HG03135 (cell line): ENCODE results near the gene MYLK4.
A peak's percentile ranks its signal among the peaks of the same experiment; 100 is the strongest.
"Not testable (repeated sequence)": the region's sequence is repeated elsewhere in the genome, so short reads cannot be mapped to it uniquely, and the experiment has no call there.

Source experiments
- ATAC-seq: cut with Tn5 transposase; IDR thresholded peaks from one replicate; pipeline ENCODE4 v1.9.1; 2021; ENCODE audit warnings: mild to moderate bottlenecking, moderate library complexity; ENCODE audit not compliant: unreplicated experiment

The MYLK4 gene

DNA sequence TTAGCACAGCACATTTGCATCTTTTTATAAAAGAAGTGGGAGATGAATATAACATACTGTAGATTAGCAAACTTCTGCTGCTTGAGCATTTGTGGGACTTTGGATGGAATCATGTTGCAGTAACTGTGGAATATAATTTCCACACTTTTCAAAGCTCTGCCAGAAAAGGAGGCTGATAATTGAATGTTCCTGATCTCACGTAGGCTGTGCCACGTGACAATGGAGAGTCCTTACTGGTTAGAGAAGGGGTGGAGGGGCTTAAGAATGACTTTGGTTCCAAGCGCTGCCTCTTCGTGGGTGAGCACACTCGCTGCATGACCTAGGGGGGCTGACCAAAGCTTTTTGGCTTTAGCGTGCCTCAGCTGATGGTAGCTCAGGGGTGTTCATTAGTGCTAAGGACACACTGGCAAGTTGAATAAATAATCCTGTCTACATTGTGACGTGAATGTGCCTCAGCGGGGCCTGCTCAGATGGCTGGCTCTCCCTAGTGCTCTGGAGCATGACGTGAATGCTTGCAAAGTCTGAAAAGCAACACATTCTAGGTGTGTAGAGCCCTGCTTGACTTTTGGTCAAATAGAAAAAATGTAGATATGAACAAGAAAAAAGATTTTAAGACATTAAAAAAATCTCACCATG is 29.5 kb upstream of the MYLK4 start:
- no peak for ATAC-seq

- no peak for ATAC-seq
Measured at GRCh38 chr6:2777249-2777648, 26.5 kb upstream of the MYLK4 start.

DNA sequence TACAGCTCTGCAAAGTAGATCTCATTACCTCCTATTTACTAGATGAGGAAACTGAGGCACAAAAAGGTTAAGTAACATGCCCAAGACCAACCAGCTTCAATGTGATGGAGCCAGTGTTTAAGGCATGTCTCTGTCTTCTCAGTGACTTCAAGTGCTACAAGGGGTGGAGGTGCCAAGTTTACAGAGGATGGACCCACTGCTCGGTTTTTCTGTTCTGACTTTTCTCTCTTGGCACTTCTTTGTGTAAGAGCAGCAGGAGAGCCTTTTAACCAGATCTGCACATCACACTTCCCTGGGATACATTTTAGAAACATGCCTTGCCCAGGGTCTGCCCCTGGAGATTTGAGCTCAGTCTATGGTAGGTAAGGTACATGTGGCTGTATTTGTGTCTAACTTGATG is 24.3 kb upstream of the MYLK4 start:
- no peak for ATAC-seq

DNA sequence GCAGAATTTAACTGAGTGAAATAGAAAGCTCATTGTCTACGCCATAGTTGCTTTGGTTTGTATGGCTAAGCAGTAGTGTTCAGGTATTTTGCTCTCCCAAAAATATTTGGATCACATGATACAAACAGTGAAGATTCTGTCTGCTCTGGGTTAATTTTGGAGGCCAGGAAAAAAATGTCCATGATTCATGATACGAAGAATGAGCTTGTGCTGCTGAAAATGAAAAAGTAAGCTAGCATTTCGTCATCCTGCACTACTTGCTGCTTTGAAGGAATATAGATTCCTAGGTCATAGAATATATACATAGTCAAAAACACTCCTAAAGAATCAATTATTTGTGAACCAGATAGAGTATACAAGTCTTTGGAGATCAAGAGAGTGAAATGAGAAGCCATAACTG is 22.7 kb upstream of the MYLK4 start:
- no peak for ATAC-seq

DNA sequence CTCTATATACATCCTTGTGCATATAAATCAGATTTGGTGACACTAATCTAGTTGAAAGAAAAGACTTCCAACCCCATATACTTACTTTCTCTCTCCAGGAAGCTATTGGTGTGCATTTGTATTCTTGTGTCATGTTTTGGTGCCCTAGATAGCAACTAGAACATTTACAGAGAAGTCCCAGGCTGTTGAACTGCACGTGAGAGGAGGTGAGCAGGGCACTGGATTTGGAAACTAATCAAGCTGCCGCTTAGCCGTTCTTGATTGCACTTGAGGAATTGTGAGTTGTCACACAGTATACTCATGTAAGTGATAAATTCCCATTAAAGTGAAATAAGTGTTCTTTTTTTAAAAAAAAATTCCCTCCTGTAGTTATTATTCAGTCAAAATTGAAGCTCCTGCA is 22.1 kb upstream of the MYLK4 start:
- no peak for ATAC-seq

GRCh38 chr6:2771079-2771478 is 20.4 kb upstream of the MYLK4 start:
- ATAC-seq = no peak

DNA sequence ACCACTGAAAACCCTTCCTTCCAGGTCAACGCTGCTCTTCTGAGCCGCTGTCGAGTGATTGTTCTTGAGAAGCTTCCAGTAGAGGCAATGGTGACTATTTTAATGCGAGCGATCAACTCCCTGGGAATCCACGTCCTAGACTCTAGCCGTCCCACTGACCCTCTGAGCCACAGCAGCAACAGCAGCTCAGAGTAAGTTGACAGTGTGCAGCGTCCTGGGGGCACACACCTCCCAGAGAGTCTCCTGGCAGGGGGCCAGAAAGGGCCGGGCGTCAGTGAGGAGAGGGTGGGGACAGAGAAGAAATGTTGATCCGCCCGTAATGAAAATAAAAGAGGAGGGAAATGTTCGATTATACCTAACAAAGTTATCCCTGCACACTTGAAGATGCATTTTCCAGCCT is 19.4 kb upstream of the MYLK4 start:
- no peak for ATAC-seq

DNA sequence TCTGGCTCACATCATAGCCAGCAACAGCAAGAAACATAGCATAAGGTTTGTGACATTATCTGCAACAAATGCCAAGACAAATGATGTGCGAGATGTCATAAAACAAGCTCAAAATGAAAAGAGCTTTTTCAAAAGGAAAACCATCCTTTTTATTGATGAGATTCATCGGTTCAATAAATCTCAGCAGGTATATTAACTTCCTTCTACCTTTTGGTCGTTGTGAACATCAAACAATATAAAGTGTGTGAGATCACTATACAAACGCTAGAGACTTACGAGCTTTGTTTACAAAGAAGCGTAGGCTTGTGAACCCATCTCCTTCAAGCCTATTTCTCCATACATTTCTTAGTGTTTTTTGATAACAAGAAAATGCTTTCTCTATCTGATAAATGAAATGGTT is 18.0 kb upstream of the MYLK4 start:
- ATAC-seq = no peak

- ATAC-seq = no peak
Measured at GRCh38 chr6:2767657-2768524, 17.2 kb upstream of the MYLK4 start.

- ATAC-seq = no peak
Measured at GRCh38 chr6:2766767-2767656, 16.3 kb upstream of the MYLK4 start.

DNA sequence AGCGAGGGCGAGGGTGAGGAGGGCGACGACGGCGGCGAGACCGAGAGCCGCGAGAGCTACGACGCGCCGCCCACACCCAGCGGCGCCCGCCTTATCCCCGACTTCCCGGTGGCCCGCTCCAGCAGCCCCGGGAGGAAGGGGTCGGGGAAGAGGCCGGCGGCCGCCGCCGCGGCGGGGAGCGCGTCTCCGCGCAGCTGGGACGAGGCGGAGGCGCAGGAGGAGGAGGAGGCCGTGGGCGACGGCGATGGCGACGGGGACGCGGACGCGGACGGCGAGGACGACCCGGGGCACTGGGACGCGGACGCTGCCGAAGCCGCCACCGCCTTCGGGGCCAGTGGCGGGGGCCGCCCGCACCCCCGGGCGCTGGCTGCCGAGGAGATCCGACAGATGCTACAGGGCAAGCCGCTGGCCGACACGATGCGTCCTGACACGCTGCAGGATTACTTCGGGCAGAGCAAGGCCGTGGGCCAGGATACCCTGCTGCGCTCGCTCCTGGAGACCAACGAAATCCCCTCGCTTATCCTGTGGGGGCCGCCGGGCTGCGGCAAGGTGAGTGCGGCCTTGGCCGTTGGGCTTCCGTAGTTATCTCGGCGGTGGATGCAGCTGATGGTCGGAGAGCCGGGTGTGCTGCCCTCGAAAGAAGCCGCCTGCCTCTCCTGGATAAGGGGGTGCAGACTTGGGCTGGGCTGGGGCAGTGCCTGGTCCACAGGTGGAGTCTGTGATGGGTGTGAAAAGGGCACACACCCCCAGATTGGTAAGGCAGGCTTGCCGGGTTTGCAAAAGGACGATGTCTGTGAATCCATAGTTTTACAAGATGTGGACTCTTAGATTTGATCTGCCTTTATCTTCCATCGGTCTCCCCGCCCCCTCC is 15.4 kb upstream of the MYLK4 start:
- peak; percentile 28 for ATAC-seq

- peak; percentile 82 for ATAC-seq
Measured at GRCh38 chr6:2765166-2765895, 14.6 kb upstream of the MYLK4 start, which contains the start of gene WRNIP1. WRNIP1 (plus strand) TSS chr6:2765393; CDS start chr6:2765623, 230 bp downstream.

DNA sequence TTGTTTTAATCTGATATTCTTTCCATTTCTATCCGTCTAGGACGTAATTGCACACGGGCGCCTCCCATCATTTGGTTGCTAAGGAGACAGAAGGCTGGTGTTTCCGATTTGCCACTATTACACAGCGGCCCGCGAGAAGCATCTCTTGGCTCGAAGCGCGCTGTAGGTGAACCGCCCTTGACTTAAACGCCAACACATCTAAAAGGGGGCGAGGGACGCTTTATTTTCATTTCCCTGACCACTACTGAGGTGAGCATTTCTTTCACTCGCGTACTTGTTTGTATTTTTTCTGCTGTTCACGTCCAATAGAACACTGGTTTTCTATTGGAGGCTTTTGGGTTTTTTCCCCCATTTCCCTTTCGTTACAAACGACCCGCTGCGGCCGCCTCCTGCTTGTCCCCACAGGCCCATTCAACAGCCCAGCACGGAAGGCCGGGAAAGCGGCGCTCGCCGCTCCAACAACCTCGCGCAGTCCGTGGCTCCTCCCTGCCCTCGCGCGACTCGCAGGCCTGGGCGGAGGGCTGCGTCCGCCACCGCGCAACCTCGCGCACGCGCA is 14.0 kb upstream of the MYLK4 start:
- ATAC-seq = peak; percentile 53

GRCh38 chr6:2763876-2764540 is 13.3 kb upstream of the MYLK4 start:
- ATAC-seq = no peak

DNA sequence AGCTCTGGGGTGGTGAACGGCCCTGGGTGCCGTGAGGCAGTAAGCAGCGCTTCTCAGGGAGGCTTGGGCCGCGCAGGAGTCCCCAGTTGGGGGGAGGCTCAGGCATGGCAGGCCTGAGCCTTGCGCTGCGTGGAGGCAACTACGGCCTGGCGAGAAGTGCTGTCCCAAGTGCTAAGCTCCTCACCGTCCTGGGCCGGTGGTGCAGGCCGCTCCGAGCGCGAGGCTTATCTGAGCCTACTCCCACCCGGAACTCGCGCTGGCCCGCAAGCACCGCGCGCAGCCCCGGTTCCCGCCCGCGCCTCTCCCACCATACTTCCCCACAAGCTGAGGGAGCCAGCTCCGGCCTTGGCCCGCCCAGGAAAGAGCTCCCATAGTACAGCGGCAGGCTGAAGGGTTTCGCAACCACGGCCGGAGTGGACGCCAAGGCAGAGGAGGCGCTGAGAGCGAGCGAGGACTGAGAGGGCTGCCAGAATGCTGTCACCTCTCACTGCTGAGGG is 12.7 kb upstream of the MYLK4 start:
- ATAC-seq = no peak

DNA sequence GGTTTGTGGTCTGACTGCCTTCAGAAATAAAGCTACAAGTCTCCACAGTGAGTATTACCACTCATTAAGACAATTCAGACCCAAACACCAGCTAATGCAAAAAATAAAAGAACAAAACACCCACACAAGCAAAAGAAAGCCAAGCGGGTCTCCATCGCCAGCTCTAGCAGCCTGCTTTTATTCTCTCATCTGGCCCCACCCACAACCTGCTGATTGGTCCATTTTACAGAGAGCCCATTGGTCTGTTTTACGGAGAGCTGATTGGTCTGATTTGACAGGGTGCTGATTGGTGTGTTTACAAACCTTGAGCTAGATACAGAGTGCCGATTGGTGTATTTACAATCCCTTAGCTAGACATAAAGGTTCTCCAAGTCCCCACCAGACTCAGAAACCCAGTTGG is 12.1 kb upstream of the MYLK4 start:
- ATAC-seq = not testable (repeated sequence)

GRCh38 chr6:2760882-2761842 is 10.4 kb upstream of the MYLK4 start:
- ATAC-seq = no peak

GRCh38 chr6:2758980-2759379 is 8.3 kb upstream of the MYLK4 start:
- no peak for ATAC-seq
